Activated T-cell treated with anti-CD3 and anti-CD28 coated beads, Interleukin-2, amount 50 U/mL, for 72 hours (primary cell): Measurements from ENCODE around the gene PTPN9. TPM values are rescaled to one million over a fixed set of nuclear protein-coding genes. Genes with fewer than 3 reads are reported as not detected.
"Not testable (repeated sequence)": the region's sequence is repeated elsewhere in the genome, so short reads cannot be mapped to it uniquely, and the experiment has no call there.

Experiments
- ATAC-seq, 2 donors: fragments of 150-1000 bp; cut with Tn5 transposase; replicated peaks in 1 of 2; 2 replicates each; pipeline ENCODE4 v1.10.0; 2021; ENCODE audit warnings: moderate library complexity in 2 of 2, mild to moderate bottlenecking in 1 of 2
- DNase-seq, 2 donors: peaks; one replicate each; pipeline ENCODE4 v3.0.0; 2021 to 2022; ENCODE audit warnings: mixed read lengths in 1 of 2
- H3K27ac Mint-ChIP-seq: one replicate; pipeline ENCODE4 v1.8.0; 2022; ENCODE audit warnings: mild to moderate bottlenecking, moderate library complexity, mixed read lengths
- H3K27me3 Mint-ChIP-seq: one replicate; pipeline ENCODE4 v1.8.0; 2022; ENCODE audit warnings: low read depth, mixed read lengths
- H3K36me3 Mint-ChIP-seq, 2 donors: one replicate each; pipeline ENCODE4 v1.8.0; 2022; ENCODE audit warnings: mixed read lengths in 2 of 2, mild to moderate bottlenecking in 1 of 2; ENCODE audit not compliant: insufficient read depth in 2 of 2
- H3K4me1 Mint-ChIP-seq: one replicate; pipeline ENCODE4 v1.8.0; 2022; ENCODE audit warnings: low read depth, mixed read lengths
- H3K4me3 Mint-ChIP-seq, 2 donors: one replicate each; pipeline ENCODE4 v1.8.0; 2022; ENCODE audit warnings: mild to moderate bottlenecking in 2 of 2, mixed read lengths in 2 of 2, moderate library complexity in 2 of 2
- H3K9me3 Mint-ChIP-seq, 2 donors: one replicate each; pipeline ENCODE4 v1.8.0; 2022; ENCODE audit warnings: mixed read lengths in 2 of 2
- total RNA-seq, 2 donors: library from RNA; stranded (reverse); gene quantifications; one replicate each; pipeline ENCODE4 v1.2.3, GENCODE V29; 2022

Gene PTPN9
- total RNA-seq, 2 donors from 2014 or later: 20.3 to 26.1 TPM

DNA sequence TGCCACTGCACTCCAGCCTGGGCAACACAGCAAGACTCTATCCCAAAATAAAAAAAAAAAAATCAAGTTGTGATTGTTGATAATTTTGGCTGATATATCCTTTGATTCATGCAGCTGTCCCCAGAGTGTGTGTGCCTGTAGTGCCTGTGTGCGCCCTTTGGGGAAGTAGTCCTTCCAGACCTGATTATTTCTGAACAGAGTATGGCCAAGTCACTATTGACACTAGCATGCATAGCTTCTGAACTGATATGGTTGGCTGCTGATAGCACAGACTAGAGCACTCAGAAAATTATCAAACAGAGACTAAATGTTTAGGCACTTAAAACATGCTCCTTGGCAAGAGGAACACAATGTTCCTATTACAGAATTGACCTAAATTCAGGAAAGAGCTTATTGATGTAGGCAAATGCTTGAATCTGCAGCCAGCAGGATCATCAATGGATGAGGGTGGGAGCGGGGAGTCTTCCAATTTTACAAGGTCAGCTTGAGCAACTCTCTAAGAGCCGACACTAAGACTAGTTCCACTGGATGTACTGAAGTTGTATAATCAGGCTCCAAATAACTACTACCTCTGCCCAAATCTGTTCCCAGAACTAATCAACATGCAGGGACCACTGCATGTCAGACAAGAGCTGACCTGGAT lies 17.7 kb upstream of the PTPN9 start:
- no peak for ATAC-seq
- Mint-ChIP-seq H3K9me3 (no peaks in the 10 kb centered on the region), H3K27me3 (no peaks in the 10 kb centered on the region), H3K36me3 (peaks cover 3 to 12% of the 10 kb centered on the region in 2 donors), H3K4me3 (no peak overlapping the region), H3K27ac (no peak overlapping the region), H3K4me1 (peaks cover 12% of the 10 kb centered on the region)
- no peak for DNase-seq

DNA sequence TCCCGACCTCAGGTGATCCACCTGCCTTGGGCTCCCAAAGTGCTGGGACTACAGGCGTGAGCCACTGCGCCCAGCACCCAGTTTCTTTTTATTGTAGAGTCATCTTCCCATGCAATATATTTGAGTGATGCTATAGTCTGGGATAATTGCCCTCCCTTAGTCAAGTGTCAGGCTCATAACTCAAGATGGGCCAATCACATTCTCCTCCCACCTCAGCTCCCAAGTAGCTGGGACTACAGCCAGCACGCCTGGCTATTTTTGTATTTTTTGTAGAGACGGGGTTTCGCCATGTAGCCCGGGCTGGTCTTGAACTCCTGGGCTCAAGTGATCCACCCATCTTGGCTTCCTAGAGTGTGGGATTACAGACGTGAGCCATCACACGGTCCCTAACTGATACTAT lies 15.2 kb upstream of the PTPN9 start:
- peaks cover 27% of the 10 kb centered on the region for H3K4me1 Mint-ChIP-seq
- H3K9me3 Mint-ChIP-seq: no peaks in the 10 kb centered on the region
- DNase-seq (no peak), ATAC-seq (no peak)
- no peaks in the 10 kb centered on the region for H3K27me3 Mint-ChIP-seq
- no peak overlapping the region for H3K27ac Mint-ChIP-seq
- H3K36me3 Mint-ChIP-seq: peaks cover 4 to 10% of the 10 kb centered on the region in 2 donors
- no peak overlapping the region for H3K4me3 Mint-ChIP-seq

DNA sequence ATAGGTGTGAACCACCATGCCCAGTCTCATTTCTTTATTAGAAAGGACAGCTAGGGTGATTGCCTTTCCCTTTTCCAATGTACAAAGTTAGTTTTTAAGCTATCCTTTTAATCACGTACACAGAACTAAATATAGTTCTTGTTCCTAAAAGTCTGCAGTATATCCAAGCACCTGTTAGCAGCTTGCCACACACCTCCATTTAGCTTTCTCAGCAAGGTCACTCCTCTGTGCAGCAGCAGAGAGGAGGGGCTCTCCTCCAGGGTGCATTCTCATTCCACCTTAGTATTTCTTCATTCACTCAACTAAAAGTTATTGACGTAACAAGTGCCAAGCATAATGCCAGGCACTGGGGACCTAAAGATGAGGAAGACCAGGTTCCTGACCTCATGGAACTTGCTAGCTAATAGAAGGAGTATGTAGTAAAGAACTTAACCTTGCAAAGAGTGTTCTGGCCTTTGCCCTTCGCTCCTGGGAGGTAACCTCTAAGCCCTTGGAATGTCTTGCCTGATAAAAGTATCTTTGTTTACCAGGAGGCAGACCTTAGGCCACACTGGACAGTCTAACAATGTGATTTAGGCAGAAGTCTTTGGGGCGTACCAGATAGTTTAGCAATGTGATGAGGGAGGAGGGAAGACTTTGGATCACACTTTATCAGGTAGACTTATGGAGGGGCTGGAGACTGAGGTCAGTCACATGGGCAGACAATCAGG lies 12.7 kb upstream of the PTPN9 start:
- H3K9me3 Mint-ChIP-seq: no peaks in the 10 kb centered on the region
- H3K27ac Mint-ChIP-seq: no peak overlapping the region
- H3K36me3 Mint-ChIP-seq: peaks cover 4 to 10% of the 10 kb centered on the region in 2 donors
- DNase-seq (no peak), ATAC-seq (no peak)
- H3K4me3 Mint-ChIP-seq: no peak overlapping the region
- no peaks in the 10 kb centered on the region for H3K27me3 Mint-ChIP-seq
- H3K4me1 Mint-ChIP-seq: peaks cover 16% of the 10 kb centered on the region

DNA sequence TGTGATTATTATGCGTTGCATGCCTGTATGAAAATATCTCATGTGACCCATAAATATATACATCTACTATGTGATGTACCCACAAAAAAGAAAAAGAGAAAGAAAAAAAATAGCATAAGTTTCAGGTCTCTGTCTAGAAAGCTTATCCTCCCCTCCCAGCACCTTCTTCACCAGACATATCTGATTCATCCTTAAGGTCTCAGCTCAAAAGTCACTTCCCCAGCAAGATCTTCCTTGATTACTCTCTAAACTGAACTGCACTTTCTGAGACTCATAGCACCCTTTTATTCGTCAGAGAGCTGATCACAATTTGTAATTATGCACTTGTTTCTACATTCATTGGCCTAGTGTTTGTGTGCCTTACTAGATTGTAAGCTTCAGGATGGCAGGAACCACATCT lies 11.1 kb upstream of the PTPN9 start:
- Mint-ChIP-seq H3K4me1 (peaks cover 16% of the 10 kb centered on the region), H3K27ac (peak overlapping the region; percentile 0), H3K4me3 (no peak overlapping the region), H3K36me3 (peaks cover 2 to 10% of the 10 kb centered on the region in 2 donors), H3K27me3 (no peaks in the 10 kb centered on the region), H3K9me3 (no peaks in the 10 kb centered on the region)
- ATAC-seq: peak in 1 of 2 donors; percentile 68
- DNase-seq: no peak

DNA sequence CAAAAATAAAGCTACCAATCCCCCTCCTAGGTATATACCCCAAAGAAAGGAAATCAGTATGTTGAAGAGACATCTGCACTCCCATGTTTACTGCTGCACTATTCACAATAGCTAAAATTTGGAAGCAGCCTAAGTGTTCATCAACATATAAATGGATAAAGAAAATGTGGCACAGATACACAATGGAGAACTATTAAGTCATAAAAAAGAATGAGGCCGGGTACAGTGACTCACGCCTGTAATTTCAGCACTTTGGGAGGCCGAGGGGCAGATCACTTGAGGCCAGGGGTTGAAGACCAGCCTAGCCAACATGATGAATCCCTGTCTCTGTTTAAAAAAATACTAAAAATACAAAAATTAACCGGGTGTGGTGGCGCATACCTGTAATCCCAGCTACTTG lies 10.0 kb upstream of the PTPN9 start:
- Mint-ChIP-seq H3K27ac (no peak overlapping the region), H3K9me3 (no peaks in the 10 kb centered on the region), H3K27me3 (no peaks in the 10 kb centered on the region), H3K36me3 (peaks cover 2 to 10% of the 10 kb centered on the region in 2 donors), H3K4me3 (no peak overlapping the region), H3K4me1 (peaks cover 16% of the 10 kb centered on the region)
- no peak for ATAC-seq
- no peak for DNase-seq

DNA sequence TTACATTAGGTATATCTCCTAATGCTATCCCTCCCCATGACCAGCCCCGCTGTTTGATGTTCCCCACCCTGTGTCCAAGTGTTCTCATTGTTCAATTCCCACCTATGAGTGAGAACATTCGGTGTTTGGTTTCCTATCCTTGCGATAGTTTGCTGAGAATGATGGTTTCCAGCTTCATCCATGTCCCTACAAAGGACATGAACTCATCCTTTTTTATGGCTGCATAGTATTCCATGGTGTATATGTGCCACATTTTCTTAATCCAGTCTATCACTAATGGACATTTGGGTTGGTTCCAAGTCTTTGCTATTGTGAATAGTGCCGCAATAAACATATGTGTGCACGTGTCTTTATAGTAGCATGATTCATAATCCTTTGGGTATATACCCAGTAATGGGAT lies 7.3 kb upstream of the PTPN9 start:
- not testable (repeated sequence) for ATAC-seq, H3K36me3 Mint-ChIP-seq

DNA sequence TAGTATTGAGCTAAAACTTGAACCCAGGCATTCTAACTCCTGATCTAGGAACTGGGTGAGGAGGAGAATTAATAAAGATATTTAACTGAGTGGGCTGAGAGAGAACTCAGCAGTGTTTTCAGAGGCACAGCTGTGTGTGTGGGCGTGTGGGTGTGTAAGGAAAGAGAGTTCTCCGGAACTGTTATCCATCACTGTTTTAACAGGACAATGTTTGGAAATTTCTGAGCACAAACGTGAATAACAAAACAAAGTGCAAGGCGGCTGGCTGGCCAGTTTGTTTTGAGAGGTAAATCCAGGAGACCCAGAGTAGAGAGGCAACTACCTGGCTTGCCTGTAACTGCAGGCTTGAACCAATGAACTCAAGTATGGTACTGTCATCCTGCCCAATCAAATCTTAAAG lies 5.0 kb upstream of the PTPN9 start:
- Mint-ChIP-seq H3K27me3 (no peaks in the 10 kb centered on the region), H3K36me3 (peaks cover 2 to 7% of the 10 kb centered on the region in 2 donors), H3K4me3 (no peak overlapping the region), H3K27ac (no peak overlapping the region), H3K4me1 (no peaks in the 10 kb centered on the region), H3K9me3 (no peaks in the 10 kb centered on the region)
- ATAC-seq (no peak), DNase-seq (no peak)

More for the DNA sequence above, 7.3 kb upstream of the PTPN9 start:
- not testable (repeated sequence) for H3K27me3 Mint-ChIP-seq, H3K27ac Mint-ChIP-seq, H3K4me3 Mint-ChIP-seq, DNase-seq, H3K9me3 Mint-ChIP-seq
- peaks cover 16% of the 10 kb centered on the region for H3K4me1 Mint-ChIP-seq

DNA sequence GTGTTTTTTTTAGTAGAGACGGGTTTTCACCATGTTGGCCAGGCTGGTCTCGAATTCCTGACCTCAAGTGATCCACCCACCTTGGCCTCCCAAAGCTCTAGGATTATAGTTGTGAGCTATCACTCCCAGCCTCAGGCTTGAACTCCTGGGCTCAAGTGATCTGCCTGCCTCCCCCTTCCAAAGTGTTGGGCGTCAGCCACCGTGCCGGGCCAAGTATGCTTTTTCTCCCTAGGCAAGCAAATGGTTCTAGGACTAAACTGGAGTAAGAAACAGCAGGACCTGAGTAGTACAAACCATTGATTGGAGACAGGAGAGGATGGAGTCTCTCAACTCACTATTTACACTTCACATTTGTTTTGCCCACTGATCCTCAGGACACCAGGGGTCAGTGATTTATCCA lies 4.6 kb upstream of the PTPN9 start:
- Mint-ChIP-seq H3K4me3 (no peak overlapping the region), H3K27me3 (no peaks in the 10 kb centered on the region), H3K36me3 (peaks cover 2 to 7% of the 10 kb centered on the region in 2 donors)

DNA sequence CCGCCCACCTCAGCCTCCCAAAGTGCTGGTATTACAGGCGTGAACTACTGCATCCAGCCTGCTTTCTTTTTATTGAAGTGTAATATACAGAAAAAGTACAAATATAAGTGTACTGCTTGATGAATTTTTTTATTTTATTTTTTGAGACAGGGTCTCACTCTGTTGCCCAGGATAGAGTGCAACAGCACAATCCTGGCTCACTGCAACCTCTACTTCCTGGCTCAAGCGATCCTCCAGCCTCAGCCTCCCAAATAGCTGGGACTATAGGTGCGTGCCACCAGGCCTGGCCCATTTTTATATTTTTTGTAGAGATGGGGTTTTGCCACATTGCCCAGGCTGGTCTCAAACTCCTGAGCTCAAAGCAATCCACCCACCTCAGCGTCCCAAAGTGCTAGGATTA lies 3.8 kb upstream of the PTPN9 start:
- not testable (repeated sequence) for H3K9me3 Mint-ChIP-seq, H3K27ac Mint-ChIP-seq, ATAC-seq, H3K4me1 Mint-ChIP-seq, H3K27me3 Mint-ChIP-seq, H3K36me3 Mint-ChIP-seq, H3K4me3 Mint-ChIP-seq, DNase-seq

More for the DNA sequence above, 4.6 kb upstream of the PTPN9 start:
- no peak for DNase-seq
- no peaks in the 10 kb centered on the region for H3K4me1 Mint-ChIP-seq
- H3K27ac Mint-ChIP-seq: no peak overlapping the region
- H3K9me3 Mint-ChIP-seq: no peaks in the 10 kb centered on the region
- ATAC-seq: no peak

DNA sequence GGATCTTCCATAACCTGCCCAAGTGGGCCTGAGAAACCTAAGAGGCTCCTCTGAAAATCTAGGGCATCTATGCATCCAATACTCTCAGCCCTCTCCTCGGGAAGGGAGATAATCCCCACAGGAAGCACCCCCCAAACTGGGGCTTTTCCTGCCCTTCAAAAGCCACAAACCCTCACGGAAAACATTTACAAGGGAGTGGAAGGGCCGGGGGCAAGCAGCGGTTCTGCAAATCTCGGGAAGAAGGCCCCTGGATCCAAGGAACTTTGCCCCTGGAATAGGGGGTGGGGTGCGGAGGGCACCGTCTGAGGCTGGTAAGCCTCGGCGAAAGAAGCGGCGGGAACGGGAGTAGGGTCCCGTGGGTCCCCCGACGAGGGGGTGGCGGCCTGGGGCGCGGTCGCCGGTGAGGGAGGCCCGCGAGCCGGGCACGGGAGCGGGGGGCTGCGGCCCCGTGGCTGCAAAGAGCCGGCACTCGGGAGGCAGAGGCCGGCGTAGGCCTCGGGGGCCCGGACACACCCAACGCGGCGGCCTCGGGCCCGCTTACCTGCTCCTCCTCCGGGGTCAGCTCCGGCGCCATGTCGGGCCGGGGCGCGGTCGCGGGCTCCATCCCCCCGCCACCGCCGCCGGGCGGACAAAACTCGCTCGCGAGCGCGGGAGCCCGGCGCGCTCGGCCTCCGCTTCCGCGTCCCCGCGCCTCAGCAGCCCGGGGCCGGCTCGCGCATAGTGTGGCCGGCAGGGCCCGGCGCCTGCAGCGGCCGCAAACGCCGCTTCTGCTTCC lies 755 bp downstream of the PTPN9 start:
- ATAC-seq: peak; percentile 68
- no peaks in the 10 kb centered on the region for H3K9me3 Mint-ChIP-seq
- H3K27ac Mint-ChIP-seq: peak overlapping the region; percentile 93
- DNase-seq: peak; percentile 34 to 61
- H3K4me3 Mint-ChIP-seq: peak overlapping the region; percentile 91 to 92
- H3K36me3 Mint-ChIP-seq: peaks cover 3 to 6% of the 10 kb centered on the region in 2 donors
- H3K4me1 Mint-ChIP-seq: peaks cover 23% of the 10 kb centered on the region
- H3K27me3 Mint-ChIP-seq: no peaks in the 10 kb centered on the region

DNA sequence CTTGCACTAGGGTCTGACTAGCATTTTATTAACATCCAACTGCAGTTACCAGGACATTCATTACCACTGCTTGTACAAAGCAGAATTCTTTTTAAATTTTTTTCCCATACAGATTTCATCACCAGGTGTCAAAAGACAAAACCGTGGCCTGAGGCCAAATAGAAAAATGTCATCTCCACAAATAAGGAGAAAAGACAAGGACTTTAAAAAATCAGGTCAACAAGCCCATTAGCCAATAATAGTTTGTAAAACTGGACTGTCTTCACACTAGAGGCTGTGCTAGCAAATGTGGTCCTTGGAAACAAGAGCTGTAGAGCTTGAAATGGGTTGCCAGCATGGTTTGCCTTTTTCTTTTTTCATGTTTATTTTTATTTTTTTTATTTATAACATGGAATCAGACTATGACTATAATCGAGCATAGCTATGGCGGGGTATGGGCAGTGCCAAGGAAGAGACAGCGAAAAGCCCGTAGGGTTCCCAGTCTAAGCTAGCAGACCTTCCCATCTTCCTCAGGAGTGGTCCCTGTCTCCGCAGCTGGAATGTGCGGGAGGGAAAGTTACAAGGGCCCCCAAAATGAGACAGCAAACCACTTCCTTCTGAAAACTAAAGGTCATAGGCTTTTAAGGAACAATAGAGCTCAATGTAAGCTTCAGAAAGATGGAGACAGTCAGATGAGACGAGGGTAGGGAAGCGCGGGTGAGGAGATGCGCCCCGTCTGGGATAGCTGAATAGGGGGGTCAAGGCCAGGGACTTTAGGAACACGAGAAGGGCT lies 1.5 kb downstream of the PTPN9 start:
- H3K27ac Mint-ChIP-seq: peak overlapping the region; percentile 93
- DNase-seq: no peak
- no peaks in the 10 kb centered on the region for H3K9me3 Mint-ChIP-seq
- ATAC-seq: no peak
- H3K4me3 Mint-ChIP-seq: peak overlapping the region; percentile 91 to 92
- H3K27me3 Mint-ChIP-seq: no peaks in the 10 kb centered on the region
- peaks cover 3 to 6% of the 10 kb centered on the region in 2 donors for H3K36me3 Mint-ChIP-seq
- H3K4me1 Mint-ChIP-seq: peaks cover 29% of the 10 kb centered on the region

DNA sequence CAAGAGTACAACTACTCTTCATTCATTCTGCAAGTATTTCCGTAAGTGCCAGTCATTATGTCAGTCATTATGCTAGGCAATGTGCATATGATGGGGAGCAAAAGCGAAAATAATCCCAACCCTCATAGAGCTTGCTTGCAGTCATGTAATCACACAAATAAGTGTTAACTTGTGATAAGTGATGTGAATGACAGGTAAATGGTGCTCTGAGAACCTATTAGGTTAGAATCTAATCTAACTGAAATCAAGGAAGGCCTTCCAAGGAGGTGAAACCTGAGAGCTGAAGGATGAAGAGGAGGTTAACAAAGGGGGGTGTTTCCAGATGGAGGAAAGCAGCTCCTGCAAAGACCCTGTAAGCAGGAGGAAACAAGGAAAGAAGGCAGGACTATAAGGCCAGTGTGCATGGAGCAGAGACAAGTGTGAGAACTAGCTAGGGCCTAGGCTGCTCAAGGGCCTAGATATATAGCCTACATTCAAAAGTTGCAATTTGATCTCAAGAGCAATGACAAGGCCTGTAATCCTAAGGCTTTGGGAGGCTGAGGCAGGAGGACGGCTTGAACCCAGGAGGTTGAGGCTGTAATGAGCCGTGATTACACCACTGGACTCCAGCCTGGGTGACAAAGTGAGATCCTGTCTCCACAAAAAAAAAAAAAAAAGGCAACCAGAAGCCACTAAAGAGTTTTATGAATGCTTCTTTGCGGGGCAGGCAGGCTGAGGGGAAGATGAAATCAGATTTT lies 5.3 kb downstream of the PTPN9 start:
- peak in 1 of 2 donors; percentile 47 for ATAC-seq
- Mint-ChIP-seq H3K27ac (peak overlapping the region; percentile 14), H3K36me3 (peaks cover 4 to 7% of the 10 kb centered on the region in 2 donors), H3K27me3 (no peaks in the 10 kb centered on the region), H3K4me3 (peak overlapping the region in 1 of 2 donors; percentile 34), H3K4me1 (peaks cover 29% of the 10 kb centered on the region), H3K9me3 (no peaks in the 10 kb centered on the region)
- no peak for DNase-seq
